ENCODE data around the gene CYP46A1. TPM values are rescaled to one million over a fixed set of nuclear protein-coding genes. Genes with fewer than 3 reads are reported as not detected.

Gene CYP46A1
- total and polyA plus RNA-seq, 2 experiments from 2014 or later = 0.22 to 0.29 TPM

DNA sequence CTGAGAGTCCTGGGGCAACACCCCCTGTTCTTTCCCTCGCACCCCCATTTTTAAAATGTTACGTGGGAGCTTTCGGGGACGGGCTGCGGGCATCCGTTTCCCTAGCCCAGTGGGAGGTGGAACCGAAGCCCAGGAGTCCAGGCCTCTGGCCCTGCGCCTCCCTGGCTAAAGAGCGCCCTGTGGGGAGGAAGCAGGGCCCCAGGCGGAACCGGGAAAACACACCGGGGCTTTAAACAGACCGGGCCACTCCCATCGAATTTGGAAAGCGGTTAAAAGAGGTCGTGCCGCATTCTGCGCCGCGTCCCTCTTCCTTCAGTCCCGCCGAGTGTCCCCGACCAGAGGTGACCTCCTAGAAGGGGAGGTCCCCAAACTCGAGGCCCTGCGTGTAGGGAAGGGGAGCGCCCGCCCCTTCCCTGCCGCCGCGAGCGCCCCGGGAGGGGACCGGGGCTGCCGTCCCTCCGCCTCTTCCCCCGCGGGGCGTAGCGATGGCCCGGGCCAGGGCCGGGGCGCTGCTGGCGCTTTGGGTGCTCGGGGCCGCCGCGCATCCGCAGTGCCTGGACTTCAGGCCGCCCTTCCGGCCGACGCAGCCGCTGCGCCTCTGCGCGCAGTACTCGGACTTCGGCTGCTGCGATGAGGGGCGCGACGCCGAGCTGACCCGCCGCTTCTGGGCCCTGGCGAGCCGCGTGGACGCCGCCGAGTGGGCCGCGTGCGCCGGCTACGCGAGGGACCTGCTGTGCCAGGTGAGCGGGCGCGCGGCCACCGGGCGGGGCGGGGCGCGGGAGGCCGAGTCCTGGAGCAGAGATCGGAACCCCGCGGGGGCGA lies 39.2 kb upstream of the CYP46A1 start, which contains the start of gene HHIPL1:
Gene HHIPL1, plus strand, starts transcription at position 407 of the 822 bp plus-strand sequence. Its CDS starts 79 bp downstream, at position 486.
- no peaks in the 10 kb centered on the region for H3F3A ChIP-seq (ENCODE audit: insufficient read depth)
- WGBS, 2 experiments (ENCODE audit: low coverage in 1 of 2, low lambda C conversion rate in 2 of 2, missing lambda C conversion rate in 2 of 2) = 13% methylated on average over 68 to 78 of the region's 91 CpGs
- no peaks in the 10 kb centered on the region for H3K27me3 ChIP-seq (replicated peaks; ENCODE audit: insufficient read depth)
- peak; percentile 66 for DNase-seq
- peak within 1 kb of the TSS; percentile 91 for H2AFZ ChIP-seq
- no peaks in the 10 kb centered on the region for H3K36me3 ChIP-seq (ENCODE audit: low read depth)
- no peak for TF ChIP-seq EZH2 (IDR thresholded peaks at IDR 0.05; ENCODE audit: insufficient read depth, poor library complexity, severe bottlenecking)
- no peak for TF ChIP-seq EZH2phosphoT487 (IDR thresholded peaks at IDR 0.05; ENCODE audit: insufficient read depth, low read depth)
- H3K9me3 ChIP-seq (ENCODE audit: low read depth) = no peaks in the 10 kb centered on the region
- peak within 1 kb of the TSS; percentile 67 for H3K4me3 ChIP-seq
- H3K9me2 ChIP-seq (ENCODE audit: insufficient read depth) = no peaks in the 10 kb centered on the region
- no peaks in the 10 kb centered on the region for H3K79me2 ChIP-seq (ENCODE audit: insufficient read depth)
- in situ Hi-C loops (cut with MboI) = no loop called here
- H3K27ac ChIP-seq = no peak within 1 kb of the TSS
- H3K9ac ChIP-seq = peak within 1 kb of the TSS; percentile 71
- H4K20me1 ChIP-seq (ENCODE audit: insufficient read depth) = no peaks in the 10 kb centered on the region
- H3K4me1 ChIP-seq (ENCODE audit: insufficient read depth) = peaks cover 5% of the 10 kb centered on the region
- peak within 1 kb of the TSS; percentile 80 for H3K4me2 ChIP-seq (ENCODE audit: unreplicated experiment)

GRCh38 chr14:99645545-99646505 lies 38.3 kb upstream of the CYP46A1 start:
- Histone ChIP-seq H3K9me3 (ENCODE audit: low read depth) (no peaks in the 10 kb centered on the region), H3F3A (ENCODE audit: insufficient read depth) (no peaks in the 10 kb centered on the region), H3K9ac (peak overlapping the region; percentile 71), H3K27ac (no peak overlapping the region), H3K36me3 (ENCODE audit: low read depth) (no peaks in the 10 kb centered on the region), H3K4me1 (ENCODE audit: insufficient read depth) (peaks cover 5% of the 10 kb centered on the region), H3K79me2 (ENCODE audit: insufficient read depth) (no peaks in the 10 kb centered on the region), H2AFZ (peak overlapping the region; percentile 91), H3K4me2 (ENCODE audit: unreplicated experiment) (peak overlapping the region; percentile 80), H3K27me3 (replicated peaks; ENCODE audit: insufficient read depth) (no peaks in the 10 kb centered on the region), H3K9me2 (ENCODE audit: insufficient read depth) (no peaks in the 10 kb centered on the region), H3K4me3 (peak overlapping the region; percentile 67), H4K20me1 (ENCODE audit: insufficient read depth) (no peaks in the 10 kb centered on the region)
- in situ Hi-C loops (cut with MboI) = no loop called here
- DNase-seq = no peak
- TF ChIP-seq EZH2phosphoT487 (IDR thresholded peaks at IDR 0.05; ENCODE audit: insufficient read depth, low read depth) (no peak), EZH2 (IDR thresholded peaks at IDR 0.05; ENCODE audit: insufficient read depth, poor library complexity, severe bottlenecking) (no peak)
- 61 to 73% methylated on average over 23 to 29 of the region's 32 CpGs for WGBS, 2 experiments (ENCODE audit: low coverage in 1 of 2, low lambda C conversion rate in 2 of 2, missing lambda C conversion rate in 2 of 2)

- H3F3A ChIP-seq (ENCODE audit: insufficient read depth) = no peaks in the 10 kb centered on the region
- peaks cover 5% of the 10 kb centered on the region for H3K4me1 ChIP-seq (ENCODE audit: insufficient read depth)
- H3K9me3 ChIP-seq (ENCODE audit: low read depth) = no peaks in the 10 kb centered on the region
- no peak overlapping the region for H3K9ac ChIP-seq
- H2AFZ ChIP-seq = no peak overlapping the region
- in situ Hi-C loops (cut with MboI) = no loop called here
- no peak overlapping the region for H3K4me3 ChIP-seq
- no peak overlapping the region for H3K4me2 ChIP-seq (ENCODE audit: unreplicated experiment)
- no peak for TF ChIP-seq EZH2 (IDR thresholded peaks at IDR 0.05; ENCODE audit: insufficient read depth, poor library complexity, severe bottlenecking)
- no peak for TF ChIP-seq EZH2phosphoT487 (IDR thresholded peaks at IDR 0.05; ENCODE audit: insufficient read depth, low read depth)
- no peaks in the 10 kb centered on the region for H3K36me3 ChIP-seq (ENCODE audit: low read depth)
- H4K20me1 ChIP-seq (ENCODE audit: insufficient read depth) = no peaks in the 10 kb centered on the region
- H3K9me2 ChIP-seq (ENCODE audit: insufficient read depth) = no peaks in the 10 kb centered on the region
- no peaks in the 10 kb centered on the region for H3K27me3 ChIP-seq (replicated peaks; ENCODE audit: insufficient read depth)
- H3K79me2 ChIP-seq (ENCODE audit: insufficient read depth) = no peaks in the 10 kb centered on the region
- no peak overlapping the region for H3K27ac ChIP-seq
- 89 to 94% methylated on average over 7 of the region's 7 CpGs for WGBS, 2 experiments (ENCODE audit: low coverage in 1 of 2, low lambda C conversion rate in 2 of 2, missing lambda C conversion rate in 2 of 2)
- DNase-seq = no peak
Measured at GRCh38 chr14:99647411-99647810, 36.7 kb upstream of the CYP46A1 start.

- Histone ChIP-seq H3K4me2 (ENCODE audit: unreplicated experiment) (no peak overlapping the region), H3K9ac (no peak overlapping the region), H3K79me2 (ENCODE audit: insufficient read depth) (no peaks in the 10 kb centered on the region), H3K4me1 (ENCODE audit: insufficient read depth) (peaks cover 5% of the 10 kb centered on the region), H4K20me1 (ENCODE audit: insufficient read depth) (no peaks in the 10 kb centered on the region), H3K36me3 (ENCODE audit: low read depth) (no peaks in the 10 kb centered on the region), H3K9me3 (ENCODE audit: low read depth) (no peaks in the 10 kb centered on the region), H3K4me3 (no peak overlapping the region), H3K27me3 (replicated peaks; ENCODE audit: insufficient read depth) (no peaks in the 10 kb centered on the region), H3K9me2 (ENCODE audit: insufficient read depth) (no peaks in the 10 kb centered on the region), H3K27ac (no peak overlapping the region), H2AFZ (no peak overlapping the region), H3F3A (ENCODE audit: insufficient read depth) (no peaks in the 10 kb centered on the region)
- TF ChIP-seq EZH2phosphoT487 (IDR thresholded peaks at IDR 0.05; ENCODE audit: insufficient read depth, low read depth) = no peak
- TF ChIP-seq EZH2 (IDR thresholded peaks at IDR 0.05; ENCODE audit: insufficient read depth, poor library complexity, severe bottlenecking) = no peak
- WGBS, 2 experiments (ENCODE audit: low coverage in 1 of 2, low lambda C conversion rate in 2 of 2, missing lambda C conversion rate in 2 of 2) = 86 to 87% methylated on average over 8 of the region's 8 CpGs
- DNase-seq = no peak
- in situ Hi-C loops (cut with MboI) = no loop called here
Measured at GRCh38 chr14:99648027-99648784, 35.9 kb upstream of the CYP46A1 start.

All from GM23248 (cell line).